ENCODE results near the gene ZPBP. TPM values are rescaled to one million over a fixed set of nuclear protein-coding genes. Genes with fewer than 3 reads are reported as not detected.

ZPBP gene
- polyA plus RNA-seq, 4 donors = 0.29 to 0.54 (median 0.48) TPM

Other genes with a start within 250 kb of the ZPBP start
- gene IKZF1, start 211.5 kb upstream of the ZPBP start, polyA plus RNA-seq (ENCODE audit: insufficient read length in 4 of 4) = 1 to 10 TPM; 1.3 to 2.5 (median 1.5) TPM